BLaER1 (cell line): Measurements from ENCODE around the gene SPARCL1.
"Not testable (repeated sequence)": the region's sequence is repeated elsewhere in the genome, so short reads cannot be mapped to it uniquely, and the experiment has no call there.

ENCODE experiments used
- H3K27ac ChIP-seq: shearing (Covaris generic); formaldehyde crosslinking; 2 replicates; pipeline ENCODE4 v1.8.1; 2022
- H3K27me3 ChIP-seq: shearing (Covaris generic); formaldehyde crosslinking; 2 replicates; pipeline ENCODE4 v1.8.1; 2022
- H3K36me3 ChIP-seq: shearing (Covaris generic); formaldehyde crosslinking; 2 replicates; pipeline ENCODE4 v1.8.1; 2022
- H3K4me1 ChIP-seq: shearing (Covaris generic); formaldehyde crosslinking; 2 replicates; pipeline ENCODE4 v1.8.1; 2022
- H3K4me2 ChIP-seq: shearing (Covaris generic); formaldehyde crosslinking; 2 replicates; pipeline ENCODE4 v1.8.1; 2022
- H3K4me3 ChIP-seq: shearing (Covaris generic); formaldehyde crosslinking; 2 replicates; pipeline ENCODE4 v1.8.1; 2022
- H3K9ac ChIP-seq: shearing (Covaris generic); formaldehyde crosslinking; 2 replicates; pipeline ENCODE4 v1.8.1; 2022
- H3K9me3 ChIP-seq: shearing (Covaris generic); formaldehyde crosslinking; 2 replicates; pipeline ENCODE4 v1.8.1; 2022
- H4K20me1 ChIP-seq: shearing (Covaris generic); formaldehyde crosslinking; 2 replicates; pipeline ENCODE4 v1.8.1; 2022
- Cebpa-rat ChIP-seq: shearing (Covaris generic); IDR thresholded peaks from 2 replicates; pipeline ENCODE4 v1.8.1; 2022

Gene SPARCL1

GRCh38 chr4:87491436-87491835 is 37.7 kb downstream of the SPARCL1 start:
- H3K27me3 ChIP-seq = no peaks in the 10 kb centered on the region
- H4K20me1 ChIP-seq = no peaks in the 10 kb centered on the region
- no peak overlapping the region for H3K27ac ChIP-seq
- no peak overlapping the region for H3K4me2 ChIP-seq
- no peak overlapping the region for H3K4me3 ChIP-seq
- H3K36me3 ChIP-seq = no peaks in the 10 kb centered on the region
- H3K9ac ChIP-seq = no peak overlapping the region
- no peak for TF ChIP-seq Cebpa-rat
- peaks cover 4% of the 10 kb centered on the region; the same call in 1 of the 2 replicates for H3K9me3 ChIP-seq
- H3K4me1 ChIP-seq = no peaks in the 10 kb centered on the region

- no peak overlapping the region for H3K4me3 ChIP-seq
- no peak overlapping the region for H3K4me2 ChIP-seq
- H4K20me1 ChIP-seq = no peaks in the 10 kb centered on the region
- H3K9me3 ChIP-seq = peaks cover 4% of the 10 kb centered on the region; the same call in 1 of the 2 replicates
- no peak for TF ChIP-seq Cebpa-rat
- no peaks in the 10 kb centered on the region for H3K4me1 ChIP-seq
- H3K9ac ChIP-seq = no peak overlapping the region
- H3K27me3 ChIP-seq = no peaks in the 10 kb centered on the region
- H3K36me3 ChIP-seq = no peaks in the 10 kb centered on the region
- no peak overlapping the region for H3K27ac ChIP-seq
These were observed 38.4 kb downstream of the SPARCL1 start for GRCh38 chr4:87490664-87491369.

- peaks cover 4% of the 10 kb centered on the region; the same call in 1 of the 2 replicates for H3K9me3 ChIP-seq
- no peak overlapping the region for H3K4me2 ChIP-seq
- H4K20me1 ChIP-seq = no peaks in the 10 kb centered on the region
- no peak overlapping the region for H3K9ac ChIP-seq
- no peak overlapping the region for H3K27ac ChIP-seq
- H3K4me1 ChIP-seq = no peaks in the 10 kb centered on the region
- no peak for TF ChIP-seq Cebpa-rat
- no peaks in the 10 kb centered on the region for H3K36me3 ChIP-seq
- no peak overlapping the region for H3K4me3 ChIP-seq
- no peaks in the 10 kb centered on the region for H3K27me3 ChIP-seq
These were observed 39.5 kb downstream of the SPARCL1 start for GRCh38 chr4:87489678-87490077.

GRCh38 chr4:87488666-87489065 is 40.5 kb downstream of the SPARCL1 start:
- H3K4me2 ChIP-seq, H3K4me3 ChIP-seq, H4K20me1 ChIP-seq, H3K4me1 ChIP-seq, H3K36me3 ChIP-seq, H3K9ac ChIP-seq, H3K27me3 ChIP-seq, H3K27ac ChIP-seq, H3K9me3 ChIP-seq: not testable (repeated sequence)

- not testable (repeated sequence) for H3K27ac ChIP-seq, H3K9ac ChIP-seq, H3K4me2 ChIP-seq, H3K4me1 ChIP-seq, H3K9me3 ChIP-seq, H4K20me1 ChIP-seq, H3K4me3 ChIP-seq, H3K36me3 ChIP-seq, H3K27me3 ChIP-seq
These were observed 45.9 kb downstream of the SPARCL1 start for GRCh38 chr4:87483247-87483646.

- Histone ChIP-seq H3K4me2 (no peak overlapping the region), H3K36me3 (no peaks in the 10 kb centered on the region), H4K20me1 (no peaks in the 10 kb centered on the region), H3K27me3 (no peaks in the 10 kb centered on the region), H3K4me1 (no peaks in the 10 kb centered on the region), H3K9me3 (no peaks in the 10 kb centered on the region), H3K9ac (no peak overlapping the region), H3K4me3 (no peak overlapping the region), H3K27ac (no peak overlapping the region)
- TF ChIP-seq Cebpa-rat = no peak
These were observed 47.8 kb downstream of the SPARCL1 start for GRCh38 chr4:87481377-87481776.

GRCh38 chr4:87478732-87479250 is 50.4 kb downstream of the SPARCL1 start:
- H3K9ac ChIP-seq = no peak overlapping the region
- no peak for TF ChIP-seq Cebpa-rat
- no peaks in the 10 kb centered on the region for H4K20me1 ChIP-seq
- H3K36me3 ChIP-seq = no peaks in the 10 kb centered on the region
- no peak overlapping the region for H3K4me3 ChIP-seq
- H3K4me2 ChIP-seq = no peak overlapping the region
- H3K4me1 ChIP-seq = no peaks in the 10 kb centered on the region
- no peaks in the 10 kb centered on the region for H3K9me3 ChIP-seq
- no peak overlapping the region for H3K27ac ChIP-seq
- H3K27me3 ChIP-seq = no peaks in the 10 kb centered on the region

GRCh38 chr4:87476934-87477333 is 52.2 kb downstream of the SPARCL1 start:
- H3K4me1 ChIP-seq = no peaks in the 10 kb centered on the region
- H3K9ac ChIP-seq = no peak overlapping the region
- H3K4me2 ChIP-seq = no peak overlapping the region
- H4K20me1 ChIP-seq = no peaks in the 10 kb centered on the region
- no peak overlapping the region for H3K27ac ChIP-seq
- no peak for TF ChIP-seq Cebpa-rat
- H3K36me3 ChIP-seq = no peaks in the 10 kb centered on the region
- no peak overlapping the region for H3K4me3 ChIP-seq
- H3K27me3 ChIP-seq = no peaks in the 10 kb centered on the region
- H3K9me3 ChIP-seq = no peaks in the 10 kb centered on the region

GRCh38 chr4:87469390-87469789 is 59.8 kb downstream of the SPARCL1 start:
- no peaks in the 10 kb centered on the region for H4K20me1 ChIP-seq
- H3K4me3 ChIP-seq = no peak overlapping the region
- H3K4me2 ChIP-seq = no peak overlapping the region
- H3K27me3 ChIP-seq = no peaks in the 10 kb centered on the region
- H3K9me3 ChIP-seq = no peaks in the 10 kb centered on the region
- no peaks in the 10 kb centered on the region for H3K4me1 ChIP-seq
- TF ChIP-seq Cebpa-rat = no peak
- no peak overlapping the region for H3K9ac ChIP-seq
- no peaks in the 10 kb centered on the region for H3K36me3 ChIP-seq
- H3K27ac ChIP-seq = no peak overlapping the region

- TF ChIP-seq Cebpa-rat = no peak
These were observed 63.3 kb downstream of the SPARCL1 start for GRCh38 chr4:87465739-87466366.

More at GRCh38 chr4:87465739-87466366, 63.3 kb downstream of the SPARCL1 start:
- Histone ChIP-seq H3K4me2 (no peak overlapping the region), H3K4me3 (no peak overlapping the region), H3K9me3 (no peaks in the 10 kb centered on the region), H3K36me3 (no peaks in the 10 kb centered on the region), H4K20me1 (no peaks in the 10 kb centered on the region), H3K27me3 (no peaks in the 10 kb centered on the region), H3K4me1 (no peaks in the 10 kb centered on the region), H3K27ac (no peak overlapping the region), H3K9ac (no peak overlapping the region)
